GM18508 (cell line): ENCODE results near the gene LDLRAD4.

ENCODE experiments used
- ATAC-seq: cut with Tn5 transposase; IDR thresholded peaks from one replicate; pipeline ENCODE4 v1.9.1; 2021; ENCODE audit warnings: moderate number of reproducible peaks; ENCODE audit not compliant: insufficient read depth, unreplicated experiment

LDLRAD4 gene

GRCh38 chr18:13572148-13572547, 353.6 kb downstream of the LDLRAD4 start:
- no peak for ATAC-seq

- ATAC-seq = no peak
Observed at GRCh38 chr18:13572721-13573120, 354.2 kb downstream of the LDLRAD4 start.

- no peak for ATAC-seq
Observed at GRCh38 chr18:13573750-13574149, 355.2 kb downstream of the LDLRAD4 start.

GRCh38 chr18:13574355-13574754, 355.8 kb downstream of the LDLRAD4 start:
- no peak for ATAC-seq

- no peak for ATAC-seq
Observed at GRCh38 chr18:13574761-13575160, 356.2 kb downstream of the LDLRAD4 start.

- ATAC-seq = peak; percentile 9
Observed at GRCh38 chr18:13576598-13576997, 358.0 kb downstream of the LDLRAD4 start.

GRCh38 chr18:13577091-13577697, 358.6 kb downstream of the LDLRAD4 start:
- ATAC-seq = peak; percentile 71

GRCh38 chr18:13577781-13578180, 359.2 kb downstream of the LDLRAD4 start:
- no peak for ATAC-seq

- no peak for ATAC-seq
Observed at GRCh38 chr18:13578400-13578799, 359.8 kb downstream of the LDLRAD4 start.

- ATAC-seq = no peak
Observed at GRCh38 chr18:13579874-13580273, 361.3 kb downstream of the LDLRAD4 start.

- no peak for ATAC-seq
Observed at GRCh38 chr18:13580351-13580750, 361.8 kb downstream of the LDLRAD4 start.

- ATAC-seq = no peak
Observed at GRCh38 chr18:13580991-13581390, 362.4 kb downstream of the LDLRAD4 start.

- no peak for ATAC-seq
Observed at GRCh38 chr18:13581496-13582177, 363.1 kb downstream of the LDLRAD4 start.

GRCh38 chr18:13582178-13582670, 363.7 kb downstream of the LDLRAD4 start:
- no peak for ATAC-seq

- ATAC-seq = no peak
Observed at GRCh38 chr18:13583576-13584550, 365.3 kb downstream of the LDLRAD4 start.

- ATAC-seq = no peak
Observed at GRCh38 chr18:13584825-13585224, 366.3 kb downstream of the LDLRAD4 start.

- ATAC-seq = no peak
Observed at GRCh38 chr18:13585379-13586153, 367.0 kb downstream of the LDLRAD4 start.

GRCh38 chr18:13587001-13587400, 368.4 kb downstream of the LDLRAD4 start:
- ATAC-seq = no peak

- ATAC-seq = no peak
Observed at GRCh38 chr18:13587477-13587876, 368.9 kb downstream of the LDLRAD4 start.

- ATAC-seq = no peak
Observed at GRCh38 chr18:13587937-13588336, 369.4 kb downstream of the LDLRAD4 start.
